ENCODE data around the gene KCP. TPM values are rescaled to one million over a fixed set of nuclear protein-coding genes. Genes with fewer than 3 reads are reported as not detected.

KCP gene
- total and polyA plus RNA-seq, 10 of the 15 experiments (the other 5 are each of a cell fraction or from before 2014, with no cell fraction given) = 0.05 to 7.8 (median 2.5) TPM

DNA sequence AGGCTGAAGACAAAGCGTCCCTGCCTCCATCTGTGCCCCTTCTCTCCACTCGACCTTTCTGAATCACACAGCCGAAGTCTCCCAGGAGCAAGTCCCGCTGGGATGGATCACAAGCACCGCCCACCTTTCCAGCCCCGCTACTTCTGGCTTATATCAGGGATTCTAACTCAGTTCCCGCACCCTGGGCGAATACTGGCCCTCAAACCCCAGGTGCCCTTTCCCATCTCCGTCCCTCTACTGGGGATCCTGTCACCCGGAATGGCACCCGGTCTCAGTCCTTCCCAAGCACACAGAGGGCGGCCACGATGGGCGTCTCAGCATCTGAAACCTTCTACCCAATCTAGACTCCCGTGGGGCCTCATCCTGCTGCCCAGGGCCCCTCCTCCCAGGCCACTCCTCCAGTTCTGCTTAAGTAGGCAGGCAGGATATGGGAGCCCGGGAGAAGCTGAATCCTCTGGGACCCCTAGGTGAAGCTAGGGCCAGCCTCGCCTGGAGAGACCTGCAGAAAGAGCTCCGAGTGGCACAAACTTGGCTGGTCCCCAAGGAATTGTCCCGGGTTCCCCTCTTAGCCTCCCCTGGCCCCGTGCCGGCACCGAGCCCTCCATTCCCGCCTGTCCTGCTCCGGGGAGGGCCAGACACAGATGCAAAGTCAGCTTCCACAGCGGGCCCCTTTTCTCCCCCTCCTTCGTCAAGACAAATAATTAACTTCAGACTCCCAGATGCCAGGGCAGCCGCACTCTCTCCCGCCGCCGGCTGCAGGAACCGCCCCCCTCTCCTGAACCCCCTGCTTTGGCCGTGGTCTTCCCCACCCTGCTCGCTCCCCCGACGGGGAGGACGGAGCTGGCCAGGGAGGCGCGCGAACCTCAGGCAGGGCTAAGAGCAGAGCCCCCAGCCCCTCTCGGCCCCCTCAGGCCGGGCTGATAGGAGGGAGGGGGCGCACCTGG is 612 bp downstream of the KCP start (continued):
- TF ChIP-seq ZBED1 (IDR thresholded peaks at IDR 0.05; ENCODE audit: borderline replicate concordance) = no peak
- TF ChIP-seq, protein P1, sequence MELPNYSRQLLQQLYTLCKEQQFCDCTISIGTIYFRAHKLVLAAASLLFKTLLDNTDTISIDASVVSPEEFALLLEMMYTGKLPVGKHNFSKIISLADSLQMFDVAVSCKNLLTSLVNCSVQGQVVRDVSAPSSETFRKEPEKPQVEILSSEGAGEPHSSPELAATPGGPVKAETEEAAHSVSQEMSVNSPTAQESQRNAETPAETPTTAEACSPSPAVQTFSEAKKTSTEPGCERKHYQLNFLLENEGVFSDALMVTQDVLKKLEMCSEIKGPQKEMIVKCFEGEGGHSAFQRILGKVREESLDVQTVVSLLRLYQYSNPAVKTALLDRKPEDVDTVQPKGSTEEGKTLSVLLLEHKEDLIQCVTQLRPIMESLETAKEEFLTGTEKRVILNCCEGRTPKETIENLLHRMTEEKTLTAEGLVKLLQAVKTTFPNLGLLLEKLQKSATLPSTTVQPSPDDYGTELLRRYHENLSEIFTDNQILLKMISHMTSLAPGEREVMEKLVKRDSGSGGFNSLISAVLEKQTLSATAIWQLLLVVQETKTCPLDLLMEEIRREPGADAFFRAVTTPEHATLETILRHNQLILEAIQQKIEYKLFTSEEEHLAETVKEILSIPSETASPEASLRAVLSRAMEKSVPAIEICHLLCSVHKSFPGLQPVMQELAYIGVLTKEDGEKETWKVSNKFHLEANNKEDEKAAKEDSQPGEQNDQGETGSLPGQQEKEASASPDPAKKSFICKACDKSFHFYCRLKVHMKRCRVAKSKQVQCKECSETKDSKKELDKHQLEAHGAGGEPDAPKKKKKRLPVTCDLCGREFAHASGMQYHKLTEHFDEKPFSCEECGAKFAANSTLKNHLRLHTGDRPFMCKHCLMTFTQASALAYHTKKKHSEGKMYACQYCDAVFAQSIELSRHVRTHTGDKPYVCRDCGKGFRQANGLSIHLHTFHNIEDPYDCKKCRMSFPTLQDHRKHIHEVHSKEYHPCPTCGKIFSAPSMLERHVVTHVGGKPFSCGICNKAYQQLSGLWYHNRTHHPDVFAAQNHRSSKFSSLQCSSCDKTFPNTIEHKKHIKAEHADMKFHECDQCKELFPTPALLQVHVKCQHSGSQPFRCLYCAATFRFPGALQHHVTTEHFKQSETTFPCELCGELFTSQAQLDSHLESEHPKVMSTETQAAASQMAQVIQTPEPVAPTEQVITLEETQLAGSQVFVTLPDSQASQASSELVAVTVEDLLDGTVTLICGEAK (IDR thresholded peaks at IDR 0.05; ENCODE audit: borderline replicate concordance) = no peak

- H3K9ac ChIP-seq (ENCODE audit: control insufficient read depth, insufficient read depth, low read length) = no peak overlapping the region
- in situ Hi-C loops (cut with MboI) = loop anchor here (5.0 kb wide), 2 partner anchors 183 to 303 kb away; no protein-coding TSS in a partner anchor
- H3K4me1 ChIP-seq (ENCODE audit: control insufficient read depth, insufficient read depth, low read length) = peaks cover 14% of the 10 kb centered on the region
- BruUV-seq (replicated peaks) = no TSS peak
- H3K36me3 ChIP-seq (ENCODE audit: control insufficient read depth in 2 of 2, insufficient read depth in 2 of 2, low read length in 1 of 2) = no peaks in the 10 kb centered on the region
- no peak overlapping the region for H3K27ac ChIP-seq (ENCODE audit: control insufficient read depth, insufficient read depth)
- DNase-seq (ENCODE audit: low read depth, low spot score) (no peak), FAIRE-seq (no peak), ATAC-seq (no peak)
- TF ChIP-seq, protein P1 (IDR thresholded peaks at IDR 0.05; ENCODE audit: borderline replicate concordance) = no peak
- TF ChIP-seq RUNX3 (IDR thresholded peaks at IDR 0.05; ENCODE audit: low read length) = no peak
- intact Hi-C loops (cut with micrococcal nuclease; ENCODE audit: unreplicated experiment) = no loop called here
- ChIA-PET SMC1A (ENCODE audit: uncharacterized antibody, unreplicated experiment) (interaction anchor here (0.6 to 1.3 kb wide), 2 partner anchors 28 to 50 kb away, joined by 3 read pairs; no protein-coding TSS in a partner anchor), RAD21 (ENCODE audit: unreplicated experiment) (interaction anchor here (1.7 to 3.0 kb wide), 2 partner anchors 31 to 182 kb away, joined by 5 to 12 read pairs; no protein-coding TSS in a partner anchor), CTCF (interaction anchor here (0.7 to 5.3 kb wide), 2 partner anchors 181 to 1323 kb away, joined by 4 to 41 read pairs; no protein-coding TSS in a partner anchor), POLR2A (interaction anchor here (4.4 kb wide), 1 partner anchor 31 kb away, joined by 23 read pairs; no protein-coding TSS in a partner anchor)
- H4K20me1 ChIP-seq (ENCODE audit: control insufficient read depth, insufficient read depth) = no peaks in the 10 kb centered on the region
- no peaks in the 10 kb centered on the region for H3K79me2 ChIP-seq (ENCODE audit: control insufficient read depth, insufficient read depth, low read length)
- H3K9me3 ChIP-seq (replicated peaks; ENCODE audit: control insufficient read depth, insufficient read depth, low read length) = no peaks in the 10 kb centered on the region
- H3K4me2 ChIP-seq (ENCODE audit: control insufficient read depth, insufficient read depth) = no peak overlapping the region
- H3K27me3 ChIP-seq (replicated peaks in 1 of 2; ENCODE audit: control insufficient read depth in 2 of 2, insufficient read depth in 2 of 2, low read length in 1 of 2) = no peaks in the 10 kb centered on the region
- H3K4me3 ChIP-seq = no peak overlapping the region
- no peak overlapping the region for H2AFZ ChIP-seq (ENCODE audit: control insufficient read depth, low read depth, low read length)
- 73% methylated on average over 6 of the region's 6 CpGs for WGBS (ENCODE audit: insufficient coverage, insufficient replicate concordance, low lambda C conversion rate, missing lambda C conversion rate)
These were observed 1.5 kb downstream of the KCP start for GRCh38 chr7:128908750-128909624.

Data from GM12878 (cell line).